ENCODE results near the gene SYT17. TPM values are rescaled to one million over a fixed set of nuclear protein-coding genes. Genes with fewer than 3 reads are reported as not detected.
"Not testable (repeated sequence)": the region's sequence is repeated elsewhere in the genome, so short reads cannot be mapped to it uniquely, and the experiment has no call there.

SYT17 gene
- total RNA-seq, 2 experiments from 2014 or later, result not detected

DNA sequence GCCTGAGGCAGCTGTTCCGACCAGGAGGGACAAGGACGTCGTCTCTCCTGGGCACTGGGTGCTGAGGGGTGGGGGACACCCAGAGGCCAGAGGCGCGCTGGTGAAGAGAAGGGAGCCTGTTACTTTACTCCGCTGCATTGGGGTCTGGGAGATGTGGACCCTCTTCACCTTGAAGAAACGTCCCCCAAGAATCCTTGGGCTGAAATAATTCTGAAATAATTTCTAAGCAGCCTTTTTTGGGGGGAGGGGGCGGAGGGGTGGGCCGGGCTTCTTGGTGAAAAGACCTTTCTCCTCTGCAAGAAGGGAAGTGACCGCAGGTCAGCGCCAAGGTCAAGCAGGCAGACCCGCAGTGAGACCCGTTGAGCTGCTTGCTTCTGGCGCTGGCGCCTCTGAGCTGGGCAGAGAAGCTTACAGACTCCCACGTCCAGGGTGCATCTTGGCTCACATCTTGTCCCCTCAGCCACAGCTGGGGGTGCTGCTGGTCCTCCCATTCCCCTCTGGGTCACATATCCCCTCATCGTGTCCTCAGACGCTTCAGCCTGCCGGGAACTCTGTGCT, 1.1 kb downstream of the SYT17 start:
- ChIA-PET CTCF (no interaction called here), POLR2A (no interaction called here)

DNA sequence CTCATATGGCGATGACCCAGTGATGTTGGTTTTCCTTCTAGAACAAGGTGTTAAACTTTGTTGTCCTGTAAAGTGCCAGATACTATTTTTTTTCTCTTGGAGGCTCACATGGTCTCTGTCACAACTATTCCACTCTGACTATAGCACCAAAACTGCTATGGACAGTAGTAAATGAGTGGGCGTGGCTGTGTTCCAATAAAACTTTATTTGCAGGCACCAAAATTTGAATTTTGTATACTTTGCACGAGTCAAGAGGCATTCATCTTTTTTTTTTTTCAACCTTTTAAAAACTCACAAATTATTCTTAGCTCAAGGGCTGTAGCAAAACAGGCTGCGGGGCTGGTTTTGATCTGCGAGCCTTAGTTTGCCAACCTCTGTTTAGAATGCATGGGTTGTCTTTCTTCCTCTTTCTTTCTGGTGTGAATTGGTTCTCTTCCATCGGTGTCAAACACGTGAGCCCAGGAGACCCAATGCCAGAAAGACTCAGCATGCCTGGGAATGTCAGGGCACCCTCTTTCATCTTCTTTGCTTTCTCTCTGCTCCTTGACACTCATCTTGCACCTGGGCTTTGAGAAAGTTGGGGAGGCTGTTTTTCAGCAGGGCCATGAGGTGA, 2.1 kb downstream of the SYT17 start:
- ChIA-PET POLR2A (no interaction called here), CTCF (no interaction called here)

- ChIA-PET CTCF (no interaction called here), POLR2A (no interaction called here)
These were observed 4.2 kb downstream of the SYT17 start for GRCh38 chr16:19172098-19172780.

DNA sequence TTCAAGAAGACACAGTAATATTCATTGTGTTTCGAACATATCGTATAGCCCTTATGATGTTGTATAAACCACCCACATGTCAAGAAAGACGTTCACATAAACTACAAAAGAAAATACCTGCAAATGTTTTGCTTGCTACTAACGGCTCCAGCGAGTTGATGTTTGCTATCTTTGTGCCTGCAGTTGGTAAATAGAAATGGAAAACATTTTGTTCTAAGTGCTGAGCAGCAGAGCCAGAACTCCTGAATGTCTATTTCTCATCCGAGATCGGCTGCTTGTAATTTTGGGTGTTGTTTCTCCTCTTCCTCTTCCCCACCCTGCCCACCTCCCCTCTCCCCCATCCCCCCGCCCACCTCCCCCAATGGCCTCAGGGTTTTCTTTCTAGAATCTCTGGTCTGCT, 5.0 kb downstream of the SYT17 start:
- ChIA-PET CTCF (no interaction called here), POLR2A (interaction anchor here (0.6 kb wide), 1 partner anchor 10 kb away, joined by 4 read pairs; no protein-coding TSS in a partner anchor)

DNA sequence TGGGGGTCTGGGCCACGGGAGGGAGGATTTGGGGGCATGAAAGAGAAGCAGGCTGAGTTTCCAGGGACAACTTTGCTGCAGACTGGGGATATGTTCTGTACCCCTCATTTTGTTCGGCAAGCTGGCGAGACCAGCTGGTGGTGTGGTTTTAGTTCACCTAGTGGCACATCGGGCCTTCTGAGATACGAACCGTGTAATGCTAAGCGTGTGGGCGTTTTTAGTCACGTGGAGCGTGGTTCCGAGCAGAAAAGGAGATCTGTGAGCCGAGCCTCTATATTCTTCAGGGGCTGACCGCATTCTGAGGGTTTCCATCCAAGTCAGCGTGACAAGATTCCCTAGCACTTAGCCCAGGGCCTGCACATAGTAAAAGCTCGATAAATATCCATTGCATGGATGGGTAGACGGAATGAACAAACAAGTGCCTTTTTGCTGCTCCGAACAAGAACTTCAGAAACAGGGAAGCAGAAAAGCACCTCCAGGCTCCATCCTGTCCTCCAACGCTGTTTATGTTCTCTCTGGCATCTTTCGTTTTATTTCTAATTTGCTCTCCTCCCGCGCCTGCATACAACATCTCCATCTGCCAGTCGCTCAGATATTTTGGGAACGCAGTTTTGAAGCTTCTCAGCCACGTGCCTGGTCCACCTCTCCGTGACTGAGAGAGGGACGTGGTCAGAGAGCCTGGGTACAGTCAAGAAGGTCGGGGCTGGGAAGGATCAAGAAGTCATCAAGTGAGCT, 5.8 kb downstream of the SYT17 start:
- ChIA-PET CTCF (no interaction called here), POLR2A (interaction anchor here (0.6 kb wide), 1 partner anchor 11 kb away, joined by 4 read pairs; no protein-coding TSS in a partner anchor)

GRCh38 chr16:19174478-19174877, 6.4 kb downstream of the SYT17 start:
- POLR2A ChIA-PET, result no interaction called here

GRCh38 chr16:19175492-19176262, 7.6 kb downstream of the SYT17 start:
- ChIA-PET POLR2A (no interaction called here), CTCF (no interaction called here)

More at GRCh38 chr16:19174478-19174877, 6.4 kb downstream of the SYT17 start:
- CTCF ChIA-PET, result no interaction called here

- ChIA-PET POLR2A (no interaction called here), CTCF (interaction anchor here (1.0 kb wide), 1 partner anchor 90 kb away, joined by 5 read pairs; no protein-coding TSS in a partner anchor)
These were observed 9.2 kb downstream of the SYT17 start for GRCh38 chr16:19177111-19177739.

- ChIA-PET CTCF (interaction anchor here (1.5 to 2.8 kb wide), 2 partner anchors 14 to 94 kb away, joined by 3 to 18 read pairs; no protein-coding TSS in a partner anchor), POLR2A (no interaction called here)
These were observed 11.8 kb downstream of the SYT17 start for GRCh38 chr16:19179546-19180490.

- ChIA-PET CTCF (no interaction called here), POLR2A (no interaction called here)
These were observed 12.7 kb downstream of the SYT17 start for GRCh38 chr16:19180741-19181140.

DNA sequence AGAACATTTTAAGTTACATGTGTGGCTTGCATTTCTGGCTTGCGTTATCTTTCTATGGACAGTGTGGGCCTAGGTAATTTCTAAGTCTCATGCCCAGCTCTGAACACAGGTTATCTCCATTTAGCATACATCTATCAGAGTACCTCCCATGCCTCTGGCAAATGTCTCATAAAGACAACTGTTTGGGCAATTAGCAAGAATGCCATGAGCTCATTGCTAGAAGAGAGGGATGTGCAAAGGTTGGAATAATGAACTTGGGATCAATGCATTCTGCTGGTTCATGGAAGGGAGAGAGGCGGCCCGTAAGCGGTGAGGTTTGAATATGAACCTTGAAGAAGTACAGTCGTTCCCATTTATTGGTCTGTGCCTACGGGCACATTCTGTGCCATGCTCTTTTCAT, 14.4 kb downstream of the SYT17 start:
- CTCF ChIA-PET, result no interaction called here
- POLR2A ChIA-PET, result no interaction called here

DNA sequence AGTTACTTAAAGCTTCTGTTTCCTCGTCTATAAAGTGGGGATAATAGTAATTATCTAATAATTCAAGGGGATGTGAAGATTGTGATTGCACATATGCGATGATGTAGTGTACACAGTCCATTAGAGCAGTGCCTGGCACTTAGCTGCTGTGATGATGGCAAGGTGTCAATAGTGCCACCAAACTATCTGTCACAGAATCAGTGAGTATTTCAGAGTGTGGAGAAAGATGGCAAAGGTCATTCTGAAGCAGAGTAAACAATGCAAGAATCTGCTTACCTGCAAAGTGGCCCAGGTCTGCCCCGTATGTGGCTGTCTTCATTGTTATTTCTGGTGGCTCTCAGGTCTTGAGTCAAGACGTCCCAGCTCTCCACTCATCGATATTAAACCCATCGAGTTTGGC, 15.1 kb downstream of the SYT17 start:
- POLR2A ChIA-PET, result no interaction called here
- CTCF ChIA-PET, result no interaction called here

GRCh38 chr16:19184823-19185509, 16.9 kb downstream of the SYT17 start:
- ChIA-PET CTCF (no interaction called here), POLR2A (no interaction called here)

DNA sequence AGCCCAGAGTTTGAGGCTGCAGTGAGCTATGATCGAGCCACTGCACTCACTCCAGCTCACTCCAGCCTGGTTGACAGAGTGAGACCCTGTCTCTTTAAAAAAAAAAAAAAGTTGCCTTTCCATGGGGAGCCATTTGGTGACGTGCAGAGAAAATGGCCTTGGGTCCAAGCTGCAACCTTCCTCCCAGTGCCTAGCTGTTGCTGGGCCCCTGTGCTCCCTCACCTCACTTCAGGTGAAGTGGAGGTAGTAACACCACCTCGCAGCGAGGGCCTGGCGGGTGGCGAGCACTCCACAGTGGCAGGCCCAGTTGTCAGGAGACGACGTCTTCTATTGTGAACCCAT, 17.4 kb downstream of the SYT17 start:
- POLR2A ChIA-PET, result no interaction called here
- CTCF ChIA-PET, result no interaction called here

- ChIA-PET POLR2A (no interaction called here), CTCF (interaction anchor here (0.6 kb wide), 1 partner anchor 108 kb away, joined by 3 read pairs; no protein-coding TSS in a partner anchor)
These were observed 18.4 kb downstream of the SYT17 start for GRCh38 chr16:19186408-19186807.

DNA sequence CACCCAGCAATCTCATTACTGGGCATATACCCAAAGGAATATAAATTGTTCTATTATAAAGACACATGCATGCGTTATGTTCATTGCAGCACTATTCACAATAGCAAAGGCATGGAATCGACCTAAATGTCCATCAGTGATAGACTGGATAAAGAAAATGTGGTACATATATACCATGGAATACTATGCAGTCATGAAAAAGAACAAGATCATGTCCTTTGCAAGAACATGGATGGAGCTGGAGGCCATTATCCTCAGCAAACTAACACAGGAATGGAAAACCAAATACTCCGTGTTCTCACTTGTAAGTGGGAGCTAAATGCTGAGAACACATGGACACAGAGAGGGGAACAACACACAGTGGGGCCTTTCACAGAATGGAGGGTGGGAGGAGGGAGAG, 19.9 kb downstream of the SYT17 start:
- POLR2A ChIA-PET, result not testable (repeated sequence)
- CTCF ChIA-PET, result interaction anchor here (0.6 to 1.1 kb wide), 2 partner anchors 29 to 476 kb away, joined by 3 read pairs; no protein-coding TSS in a partner anchor

DNA sequence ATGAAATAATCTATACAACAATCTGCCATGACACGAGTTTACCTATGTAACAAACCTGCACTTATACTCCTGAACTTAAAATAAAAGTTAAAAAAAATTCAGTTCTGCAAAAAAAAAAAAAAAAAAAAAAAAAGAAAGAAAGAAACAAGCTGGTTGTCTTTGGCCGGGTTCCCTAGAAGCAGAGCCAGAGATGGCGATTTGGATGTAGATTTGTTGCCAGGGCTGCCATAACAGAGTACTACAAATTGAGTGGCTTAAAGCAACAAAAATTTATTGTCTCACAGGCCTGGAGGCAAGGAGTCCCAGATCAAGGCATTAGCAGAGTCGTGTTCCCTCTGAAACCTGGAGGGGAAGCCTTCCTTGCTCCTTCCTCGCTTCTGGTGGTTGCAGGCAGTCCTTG, 20.4 kb downstream of the SYT17 start:
- POLR2A ChIA-PET, result no interaction called here
- CTCF ChIA-PET, result interaction anchor here (1.1 kb wide), 1 partner anchor 30 kb away, joined by 3 read pairs; no protein-coding TSS in a partner anchor

GRCh38 chr16:19192865-19193264, 24.8 kb downstream of the SYT17 start:
- CTCF ChIA-PET, result no interaction called here
- POLR2A ChIA-PET, result no interaction called here
